Measurements from ENCODE around the gene BRF1. TPM values are rescaled to one million over a fixed set of nuclear protein-coding genes. Genes with fewer than 3 reads are reported as not detected.

The BRF1 gene
- total RNA-seq, 2 donors from 2014 or later: 16.2 to 17.2 TPM

GRCh38 chr14:105267820-105268548, 32.8 kb downstream of the BRF1 start:
- H3K9me3 ChIP-seq: no peaks in the 10 kb centered on the region
- DNase-seq (ENCODE audit: low spot score): no peak
- H3K4me1 ChIP-seq: no peaks in the 10 kb centered on the region
- H3K4me3 ChIP-seq: no peak overlapping the region
- H3K27me3 ChIP-seq: no peaks in the 10 kb centered on the region
- no peaks in the 10 kb centered on the region for H3K36me3 ChIP-seq
- TF ChIP-seq, protein P1, sequence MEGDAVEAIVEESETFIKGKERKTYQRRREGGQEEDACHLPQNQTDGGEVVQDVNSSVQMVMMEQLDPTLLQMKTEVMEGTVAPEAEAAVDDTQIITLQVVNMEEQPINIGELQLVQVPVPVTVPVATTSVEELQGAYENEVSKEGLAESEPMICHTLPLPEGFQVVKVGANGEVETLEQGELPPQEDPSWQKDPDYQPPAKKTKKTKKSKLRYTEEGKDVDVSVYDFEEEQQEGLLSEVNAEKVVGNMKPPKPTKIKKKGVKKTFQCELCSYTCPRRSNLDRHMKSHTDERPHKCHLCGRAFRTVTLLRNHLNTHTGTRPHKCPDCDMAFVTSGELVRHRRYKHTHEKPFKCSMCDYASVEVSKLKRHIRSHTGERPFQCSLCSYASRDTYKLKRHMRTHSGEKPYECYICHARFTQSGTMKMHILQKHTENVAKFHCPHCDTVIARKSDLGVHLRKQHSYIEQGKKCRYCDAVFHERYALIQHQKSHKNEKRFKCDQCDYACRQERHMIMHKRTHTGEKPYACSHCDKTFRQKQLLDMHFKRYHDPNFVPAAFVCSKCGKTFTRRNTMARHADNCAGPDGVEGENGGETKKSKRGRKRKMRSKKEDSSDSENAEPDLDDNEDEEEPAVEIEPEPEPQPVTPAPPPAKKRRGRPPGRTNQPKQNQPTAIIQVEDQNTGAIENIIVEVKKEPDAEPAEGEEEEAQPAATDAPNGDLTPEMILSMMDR (IDR thresholded peaks at IDR 0.05): peak in 1 of 2 donors; percentile 25
- H3K27ac ChIP-seq: no peak overlapping the region

DNA sequence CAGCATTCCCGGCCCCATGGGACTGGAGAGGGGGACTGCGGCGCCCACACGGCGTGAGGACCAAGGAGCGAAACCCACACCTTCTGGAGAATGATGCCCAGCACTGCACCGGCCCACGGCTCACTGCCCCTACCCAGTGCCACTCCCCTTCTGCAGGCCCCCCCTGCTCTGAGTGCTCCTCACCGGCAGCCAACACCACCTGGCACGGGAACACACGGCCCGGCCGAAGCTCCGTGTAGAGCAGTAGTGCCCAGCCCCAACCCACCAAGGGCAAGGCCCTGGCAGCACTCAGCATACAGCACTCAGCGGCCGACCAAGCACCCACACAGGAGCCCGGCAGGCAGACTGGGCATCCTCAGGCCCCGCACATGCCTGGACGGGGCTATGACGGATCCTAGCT, 39.0 kb downstream of the BRF1 start:
- H3K27ac ChIP-seq: no peak overlapping the region
- TF ChIP-seq, protein P1 (IDR thresholded peaks at IDR 0.05): no peak
- no peak overlapping the region for H3K4me3 ChIP-seq
- H3K27me3 ChIP-seq: no peaks in the 10 kb centered on the region
- DNase-seq (ENCODE audit: low spot score): no peak
- H3K9me3 ChIP-seq: no peaks in the 10 kb centered on the region
- no peaks in the 10 kb centered on the region for H3K36me3 ChIP-seq
- no peaks in the 10 kb centered on the region for H3K4me1 ChIP-seq

DNA sequence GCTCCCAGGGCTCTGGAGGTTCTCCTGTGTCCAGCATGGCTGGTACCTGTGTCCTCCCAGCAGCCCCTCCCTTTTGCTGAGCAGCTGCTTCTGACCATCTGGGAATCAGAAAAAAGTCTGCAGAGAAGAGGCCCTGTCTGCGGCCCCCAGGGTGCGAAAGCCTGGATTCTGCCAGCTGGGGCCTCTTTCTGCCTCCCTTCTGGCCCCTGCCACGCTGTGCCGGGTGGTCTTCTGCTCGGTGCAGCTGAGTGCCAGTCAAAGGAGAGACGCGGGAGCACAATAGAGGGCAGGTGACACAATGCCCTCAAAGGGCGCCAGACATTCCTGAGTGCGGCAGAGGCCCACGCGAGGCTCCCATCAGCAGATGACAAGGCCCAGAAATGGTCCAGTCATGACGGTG, 39.8 kb downstream of the BRF1 start:
- Histone ChIP-seq H3K27ac (no peak overlapping the region), H3K4me3 (no peak overlapping the region), H3K36me3 (no peaks in the 10 kb centered on the region), H3K27me3 (no peaks in the 10 kb centered on the region), H3K9me3 (no peaks in the 10 kb centered on the region), H3K4me1 (no peaks in the 10 kb centered on the region)
- DNase-seq (ENCODE audit: low spot score): no peak
- TF ChIP-seq, protein P1 (IDR thresholded peaks at IDR 0.05): no peak

- Histone ChIP-seq H3K27me3 (no peaks in the 10 kb centered on the region), H3K4me3 (no peak overlapping the region), H3K9me3 (no peaks in the 10 kb centered on the region), H3K36me3 (no peaks in the 10 kb centered on the region), H3K27ac (no peak overlapping the region), H3K4me1 (peaks cover 0 to 10% of the 10 kb centered on the region in 2 donors)
- TF ChIP-seq, protein P1 (IDR thresholded peaks at IDR 0.05): no peak
- no peak for DNase-seq (ENCODE audit: low spot score)
Observed at GRCh38 chr14:105258846-105259245, 42.0 kb downstream of the BRF1 start.

GRCh38 chr14:105257464-105257863, 43.3 kb downstream of the BRF1 start:
- Histone ChIP-seq H3K27me3 (no peaks in the 10 kb centered on the region), H3K27ac (no peak overlapping the region), H3K9me3 (no peaks in the 10 kb centered on the region), H3K4me3 (no peak overlapping the region), H3K4me1 (peaks cover 0 to 10% of the 10 kb centered on the region in 2 donors), H3K36me3 (peaks cover 2% of the 10 kb centered on the region)
- DNase-seq (ENCODE audit: low spot score): no peak
- TF ChIP-seq, protein P1 (IDR thresholded peaks at IDR 0.05): no peak

Measured in right atrium auricular region (tissue), 2 donors.